HepG2 (cell line): Measurements from ENCODE around the gene TMEM218. TPM values are rescaled to one million over a fixed set of nuclear protein-coding genes. Genes with fewer than 3 reads are reported as not detected.

Source experiments
- ATAC-seq: fragments of 200-7000 bp; cut with Tn5 transposase; 3 replicates; pipeline ENCODE4 v1.9.1; 2020; ENCODE audit warnings: mild to moderate bottlenecking, moderate library complexity
- BruUV-seq: library from RNA; stranded (reverse); fragments of 400-500 nt; replicated peaks from 2 replicates; lab custom pipeline; 2021; lab: Mats Ljungman, UMichigan
- CTCF ChIA-PET: fragments of 300-600 bp; formaldehyde crosslinking; extraction: SDS; loops from one replicate; lab custom pipeline; 2021; ENCODE audit warnings: low total read pairs, inconsistent platforms, low intra/inter-chr PET ratio; lab: Yijun Ruan, JAX
- POLR2A ChIA-PET: fragments of 350-600 bp; sonication (Branson Sonifier 250); formaldehyde crosslinking; loops from one replicate; lab custom pipeline; 2020; ENCODE audit warnings: antibody characterized with exemption, inconsistent platforms; lab: Yijun Ruan, JAX
- DNase-seq: peaks from one replicate; pipeline ENCODE4 v3.0.0-alpha.2; 2015; ENCODE audit warnings: low spot score
- FAIRE-seq: peaks from 3 replicates; lab custom pipeline; 2011; peaks lifted over from hg19 to GRCh38; lab: Jason Lieb, UNC
- H2AFZ ChIP-seq: one replicate; pipeline ENCODE4 v1.6.1; 2011; ENCODE audit warnings: low read length, inconsistent platforms
- H3K27ac ChIP-seq: fragments of 300-600 bp; 3 replicates; pipeline ENCODE4 v1.8.0; 2011; ENCODE audit warnings: mixed run types, mild to moderate bottlenecking, mixed read lengths, low read length, inconsistent platforms; ENCODE audit not compliant: insufficient read depth; ENCODE audit errors: extremely low read length
- H3K27me3 ChIP-seq, 2 experiments: fragments of 200-600 bp in 1 of 2; 2 replicates in 1 of 2; 3 replicates in 1 of 2; pipeline versions ENCODE4 v1.6.0 to v1.8.0; 2011; ENCODE audit warnings: low read length in 2 of 2, mild to moderate bottlenecking in 2 of 2, moderate library complexity in 2 of 2, inconsistent platforms in 1 of 2; ENCODE audit not compliant: insufficient read depth in 2 of 2, control insufficient read depth in 1 of 2
- H3K36me3 ChIP-seq, 2 experiments: fragments of 200-600 bp in 1 of 2; replicated peaks in 1 of 2; 2 replicates in 1 of 2; 3 replicates in 1 of 2; pipeline versions ENCODE4 v1.5.1 to v1.8.0; 2011; ENCODE audit warnings: low read length in 2 of 2, inconsistent platforms in 1 of 2; ENCODE audit not compliant: insufficient read depth in 2 of 2, control insufficient read depth in 1 of 2
- H3K4me1 ChIP-seq: 2 replicates; pipeline ENCODE4 v1.5.1; 2012; ENCODE audit warnings: low read length, inconsistent platforms; ENCODE audit not compliant: insufficient read depth
- H3K4me2 ChIP-seq: 2 replicates; pipeline ENCODE4 v1.6.0; 2011; ENCODE audit warnings: low read depth, low read length, inconsistent platforms
- H3K4me3 ChIP-seq, 3 experiments: fragments of 200-600 bp in 1 of 3; sonication (generic), shearing (Covaris generic) in 1 of 3; replicated peaks in 1 of 3; 2 replicates each; pipeline ENCODE4 v1.5.1; 2011 to 2016; ENCODE audit warnings: low read length in 3 of 3, inconsistent platforms in 2 of 3, low read depth in 2 of 3, mild to moderate bottlenecking in 2 of 3, control low read depth in 1 of 3, mixed read lengths in 1 of 3; ENCODE audit not compliant: insufficient read depth in 1 of 3
- H3K79me2 ChIP-seq: one replicate; pipeline ENCODE4 v1.6.1; 2011; ENCODE audit warnings: low read length, inconsistent platforms; ENCODE audit not compliant: insufficient read depth
- H3K9ac ChIP-seq: 2 replicates; pipeline ENCODE4 v1.6.0; 2011; ENCODE audit warnings: mild to moderate bottlenecking, low read depth, low read length, inconsistent platforms; ENCODE audit not compliant: insufficient read depth
- H3K9me3 ChIP-seq: 2 replicates; pipeline ENCODE4 v1.5.1; 2012; ENCODE audit warnings: mild to moderate bottlenecking, low read length
- H4K20me1 ChIP-seq: 2 replicates; pipeline ENCODE4 v1.6.0; 2011; ENCODE audit warnings: inconsistent platforms, mild to moderate bottlenecking, low read length, moderate library complexity; ENCODE audit not compliant: insufficient read depth
- FOSL1 ChIP-seq: sonication (generic); formaldehyde crosslinking; IDR thresholded peaks from 2 replicates; pipeline ENCODE4 v1.9.0; 2021; ENCODE audit warnings: missing genetic modification reagents, borderline replicate concordance
- HOXA5 ChIP-seq: sonication (generic); formaldehyde crosslinking; IDR thresholded peaks from 2 replicates; pipeline ENCODE4 v1.4.0; 2020; ENCODE audit warnings: missing genetic modification reagents
- NCOR1 ChIP-seq: fragments of 200-600 bp; sonication (generic); IDR thresholded peaks from 2 replicates; pipeline ENCODE4 v1.7.0; 2017; ENCODE audit warnings: antibody characterized with exemption, low read length, borderline replicate concordance
- NONO ChIP-seq, 2 experiments: fragments of 450-650 bp in 1 of 2; sonication (generic) in 1 of 2; formaldehyde crosslinking in 1 of 2; IDR thresholded peaks in 1 of 2; conservative IDR thresholded peaks in 1 of 2; 2 replicates each; pipeline versions ENCODE4 v1.6.1 to v1.8.0; 2017 to 2022; ENCODE audit warnings: mild to moderate bottlenecking in 1 of 2, missing genetic modification reagents in 1 of 2, moderate library complexity in 1 of 2
- PRDM15 ChIP-seq: sonication (generic); formaldehyde crosslinking; IDR thresholded peaks from 2 replicates; pipeline ENCODE4 v1.4.0; 2020; ENCODE audit warnings: missing genetic modification reagents
- ZBTB38 ChIP-seq: sonication (generic); formaldehyde crosslinking; IDR thresholded peaks from 2 replicates; pipeline ENCODE4 v1.5.1; 2020; ENCODE audit warnings: mild to moderate bottlenecking, missing genetic modification reagents
- ZMYM4 ChIP-seq: sonication (generic); formaldehyde crosslinking; IDR thresholded peaks from 2 replicates; pipeline ENCODE4 v1.8.1; 2023; ENCODE audit warnings: mild to moderate bottlenecking, missing genetic modification reagents
- ZNF326 ChIP-seq: sonication (generic); formaldehyde crosslinking; IDR thresholded peaks from 2 replicates; pipeline ENCODE4 v1.4.0; 2020; ENCODE audit warnings: missing genetic modification reagents, borderline replicate concordance
- ZNF543 ChIP-seq: sonication (generic); formaldehyde crosslinking; IDR thresholded peaks from 2 replicates; pipeline ENCODE4 v1.4.0; 2020; ENCODE audit warnings: mild to moderate bottlenecking, missing genetic modification reagents
- ZNF761 ChIP-seq: sonication (generic); formaldehyde crosslinking; conservative IDR thresholded peaks from 2 replicates; pipeline ENCODE4 v1.4.0; 2020; ENCODE audit warnings: mild to moderate bottlenecking, missing genetic modification reagents
- WGBS: methylation state at CpG from one replicate; pipeline ENCODE4 v1.1.6; 2017; ENCODE audit warnings: low lambda C conversion rate; 5-methylcytosine and 5-hydroxymethylcytosine counted together
- in situ Hi-C: cut with HindIII; loops from 2 replicates; pipeline ENCODE4 v1.10.0; 2017; ENCODE audit warnings: low pct_unique_long_range_greater_than_20kb; ENCODE audit not compliant: extremely low pct_ligation_motif_present
- intact Hi-C: fragments of 100-400 bp; cut with micrococcal nuclease; formaldehyde crosslinking; loops from one replicate; pipeline ENCODE4 v1.10.0; 2022; ENCODE audit not compliant: unreplicated experiment
- polyA plus RNA-seq, 8 experiments: library from polyadenylated mRNA; depleted of rRNA in 3 of 8; stranded (reverse) in 7 of 8; unstranded in 1 of 8; fragments of >200 nt; fragmentation: Illumina TruSeq in 4 of 8; extraction: Trizol in 4 of 8; gene quantifications; 2 replicates each; pipeline versions ENCODE4 v1.2.1 to v1.2.3, GENCODE V29; 2011 to 2016; ENCODE audit warnings: low read depth in 4 of 8, missing spikeins in 1 of 8, mixed read lengths in 1 of 8; ENCODE audit not compliant: insufficient read depth in 1 of 8
- total RNA-seq, 5 experiments: library from RNA; depleted of rRNA; stranded (reverse); fragments of >200 nt; fragmentation: Illumina TruSeq; extraction: Trizol; gene quantifications; 2 replicates each; pipeline ENCODE4 v1.2.3, GENCODE V29; 2016; ENCODE audit warnings: low read depth in 1 of 5
- TF ChIP-seq, protein P1 (sequence below): sonication (generic); formaldehyde crosslinking; IDR thresholded peaks from 2 replicates; pipeline ENCODE4 v1.5.1; 2020; ENCODE audit warnings: mild to moderate bottlenecking, missing genetic modification reagents, moderate library complexity
- TF ChIP-seq, protein P2 (sequence below): sonication (generic); formaldehyde crosslinking; IDR thresholded peaks from 2 replicates; pipeline ENCODE4 v1.4.0; 2020; ENCODE audit warnings: missing genetic modification reagents

Gene TMEM218
- total and polyA plus RNA-seq, 2 of the 13 experiments (the other 11 are each of a cell fraction or from before 2014, with no cell fraction given), result 11.8 to 14.0 TPM

DNA sequence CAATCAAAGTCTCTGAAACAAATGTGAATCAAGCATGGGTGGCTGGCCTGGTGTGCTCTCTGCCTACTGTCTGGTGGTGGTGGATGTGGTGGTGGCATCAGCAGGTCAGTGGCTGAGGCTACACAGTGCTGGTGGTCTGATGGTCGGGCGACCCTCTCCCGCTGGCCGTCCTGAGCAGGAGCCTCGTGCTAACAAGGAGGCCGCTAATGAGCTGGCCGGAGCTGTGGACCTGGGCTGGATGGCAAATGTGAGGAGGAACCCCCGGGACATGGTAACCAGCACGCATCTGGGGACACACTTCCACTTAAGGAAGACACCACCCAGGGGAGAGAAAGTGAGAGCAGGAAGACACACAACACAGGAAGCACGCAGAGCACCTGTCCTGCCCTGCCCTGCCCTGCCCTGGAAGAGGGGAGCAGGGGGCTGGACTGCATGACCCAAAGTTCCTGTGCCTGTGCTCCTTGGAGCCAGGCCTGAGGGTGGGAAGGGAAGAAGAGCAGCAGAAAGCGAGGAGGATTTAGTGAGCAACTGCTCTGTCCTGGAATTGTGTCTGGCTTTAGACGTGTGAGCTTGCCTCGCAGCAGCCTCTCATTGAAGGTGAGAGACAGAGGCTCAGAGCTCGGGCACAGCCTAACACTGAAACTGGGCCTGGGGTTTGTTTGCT is 24.7 kb downstream of the TMEM218 start:
- no peak overlapping the region for H3K27ac ChIP-seq
- peak overlapping the region; percentile 48; the same call in 1 of the 2 replicates for H3K4me2 ChIP-seq
- ATAC-seq (peak; percentile 27), DNase-seq (no peak), FAIRE-seq (no peak)
- no peaks in the 10 kb centered on the region for H3K27me3 ChIP-seq
- H3K36me3 ChIP-seq, result no peaks in the 10 kb centered on the region
- H3K9ac ChIP-seq, result no peak overlapping the region
- in situ Hi-C loops (no loop called here), intact Hi-C loops (no loop called here)
- no peak overlapping the region for H3K4me3 ChIP-seq
- no peaks in the 10 kb centered on the region for H3K9me3 ChIP-seq
- no peak overlapping the region for H2AFZ ChIP-seq
- H3K4me1 ChIP-seq, result peaks cover 34% of the 10 kb centered on the region
- POLR2A ChIA-PET, result interaction anchor here (1.0 to 1.2 kb wide), 2 partner anchors 16 to 25 kb away, joined by 3 to 6 read pairs; partner anchors contain the start of gene TMEM218
- 75% methylated on average over 10 of the region's 14 CpGs for WGBS
- 0 out of 2 replicates have a peak, but pooled peaks have one; percentile 7 for TF ChIP-seq ZMYM4
- no peak for TF ChIP-seq NONO (IDR thresholded peaks at IDR 0.05)
- TF ChIP-seq NONO (CRISPR knock-in tag; conservative IDR thresholded peaks at IDR 0.05), result peak; percentile 44; the same call in 1 of the 2 replicates
- no peak for TF ChIP-seq ZNF326 (CRISPR knock-in tag)
- TF ChIP-seq ZNF543 (CRISPR knock-in tag), result no peak
- no peak for TF ChIP-seq HOXA5 (CRISPR knock-in tag)
- TF ChIP-seq NCOR1, result no peak
- TF ChIP-seq, protein P1, sequence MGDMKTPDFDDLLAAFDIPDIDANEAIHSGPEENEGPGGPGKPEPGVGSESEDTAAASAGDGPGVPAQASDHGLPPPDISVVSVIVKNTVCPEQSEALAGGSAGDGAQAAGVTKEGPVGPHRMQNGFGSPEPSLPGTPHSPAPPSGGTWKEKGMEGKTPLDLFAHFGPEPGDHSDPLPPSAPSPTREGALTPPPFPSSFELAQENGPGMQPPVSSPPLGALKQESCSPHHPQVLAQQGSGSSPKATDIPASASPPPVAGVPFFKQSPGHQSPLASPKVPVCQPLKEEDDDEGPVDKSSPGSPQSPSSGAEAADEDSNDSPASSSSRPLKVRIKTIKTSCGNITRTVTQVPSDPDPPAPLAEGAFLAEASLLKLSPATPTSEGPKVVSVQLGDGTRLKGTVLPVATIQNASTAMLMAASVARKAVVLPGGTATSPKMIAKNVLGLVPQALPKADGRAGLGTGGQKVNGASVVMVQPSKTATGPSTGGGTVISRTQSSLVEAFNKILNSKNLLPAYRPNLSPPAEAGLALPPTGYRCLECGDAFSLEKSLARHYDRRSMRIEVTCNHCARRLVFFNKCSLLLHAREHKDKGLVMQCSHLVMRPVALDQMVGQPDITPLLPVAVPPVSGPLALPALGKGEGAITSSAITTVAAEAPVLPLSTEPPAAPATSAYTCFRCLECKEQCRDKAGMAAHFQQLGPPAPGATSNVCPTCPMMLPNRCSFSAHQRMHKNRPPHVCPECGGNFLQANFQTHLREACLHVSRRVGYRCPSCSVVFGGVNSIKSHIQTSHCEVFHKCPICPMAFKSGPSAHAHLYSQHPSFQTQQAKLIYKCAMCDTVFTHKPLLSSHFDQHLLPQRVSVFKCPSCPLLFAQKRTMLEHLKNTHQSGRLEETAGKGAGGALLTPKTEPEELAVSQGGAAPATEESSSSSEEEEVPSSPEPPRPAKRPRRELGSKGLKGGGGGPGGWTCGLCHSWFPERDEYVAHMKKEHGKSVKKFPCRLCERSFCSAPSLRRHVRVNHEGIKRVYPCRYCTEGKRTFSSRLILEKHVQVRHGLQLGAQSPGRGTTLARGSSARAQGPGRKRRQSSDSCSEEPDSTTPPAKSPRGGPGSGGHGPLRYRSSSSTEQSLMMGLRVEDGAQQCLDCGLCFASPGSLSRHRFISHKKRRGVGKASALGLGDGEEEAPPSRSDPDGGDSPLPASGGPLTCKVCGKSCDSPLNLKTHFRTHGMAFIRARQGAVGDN (CRISPR knock-in tag), result peak; percentile 40; the same call in 1 of the 2 replicates
- no peak for TF ChIP-seq FOSL1 (CRISPR knock-in tag)
- 0 out of 2 replicates have a peak, but pooled peaks have one; percentile 20 for TF ChIP-seq ZBTB38 (CRISPR knock-in tag)
- TF ChIP-seq PRDM15, result no peak
- TF ChIP-seq, protein P2, sequence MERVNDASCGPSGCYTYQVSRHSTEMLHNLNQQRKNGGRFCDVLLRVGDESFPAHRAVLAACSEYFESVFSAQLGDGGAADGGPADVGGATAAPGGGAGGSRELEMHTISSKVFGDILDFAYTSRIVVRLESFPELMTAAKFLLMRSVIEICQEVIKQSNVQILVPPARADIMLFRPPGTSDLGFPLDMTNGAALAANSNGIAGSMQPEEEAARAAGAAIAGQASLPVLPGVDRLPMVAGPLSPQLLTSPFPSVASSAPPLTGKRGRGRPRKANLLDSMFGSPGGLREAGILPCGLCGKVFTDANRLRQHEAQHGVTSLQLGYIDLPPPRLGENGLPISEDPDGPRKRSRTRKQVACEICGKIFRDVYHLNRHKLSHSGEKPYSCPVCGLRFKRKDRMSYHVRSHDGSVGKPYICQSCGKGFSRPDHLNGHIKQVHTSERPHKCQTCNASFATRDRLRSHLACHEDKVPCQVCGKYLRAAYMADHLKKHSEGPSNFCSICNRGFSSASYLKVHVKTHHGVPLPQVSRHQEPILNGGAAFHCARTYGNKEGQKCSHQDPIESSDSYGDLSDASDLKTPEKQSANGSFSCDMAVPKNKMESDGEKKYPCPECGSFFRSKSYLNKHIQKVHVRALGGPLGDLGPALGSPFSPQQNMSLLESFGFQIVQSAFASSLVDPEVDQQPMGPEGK (CRISPR knock-in tag), result no peak
- TF ChIP-seq ZNF761, result no peak
- TF ChIP-seq, all 625 proteins: peak for 4
- BruUV-seq, result no TSS peak
- H3K79me2 ChIP-seq, result no peaks in the 10 kb centered on the region
- CTCF ChIA-PET, result no interaction called here
- H4K20me1 ChIP-seq, result no peaks in the 10 kb centered on the region
